GM04504 (cell line): ENCODE measurements around the gene OR1L8.
"Not testable (repeated sequence)": the region's sequence is repeated elsewhere in the genome, so short reads cannot be mapped to it uniquely, and the experiment has no call there.

Experiments
- DNase-seq: peaks from one replicate; pipeline ENCODE4 v3.0.0-alpha.2; 2012; ENCODE audit warnings: low read depth

Gene OR1L8

GRCh38 chr9:122583284-122583683, at the start of gene OR1L8:
TSS of gene OR1L8 (minus strand) at chr9:122583384. CDS start at chr9:122568477, 14,907 bp downstream.
- DNase-seq: not testable (repeated sequence)

- DNase-seq: no peak
Observed at GRCh38 chr9:122619996-122620395, 36.8 kb upstream of the OR1L8 start.

GRCh38 chr9:122614362-122614761, 31.2 kb upstream of the OR1L8 start, which contains the start of gene OR1Q1:
TSS of gene OR1Q1 (plus strand) at chr9:122614738. CDS start at chr9:122614738, 0 bp downstream.
- DNase-seq: no peak

- no peak for DNase-seq
Observed at GRCh38 chr9:122609804-122610203, 26.6 kb upstream of the OR1L8 start.

GRCh38 chr9:122606587-122606986, 23.4 kb upstream of the OR1L8 start:
- DNase-seq: no peak

- no peak for DNase-seq
Observed at GRCh38 chr9:122605691-122606090, 22.5 kb upstream of the OR1L8 start.

GRCh38 chr9:122580360-122580759, 2.8 kb downstream of the OR1L8 start:
- DNase-seq: peak; percentile 43

- DNase-seq: no peak
Observed at GRCh38 chr9:122579874-122580273, 3.3 kb downstream of the OR1L8 start.

GRCh38 chr9:122572456-122572855, 10.7 kb downstream of the OR1L8 start:
- DNase-seq: no peak

- no peak for DNase-seq
Observed at GRCh38 chr9:122567901-122568300, 15.3 kb downstream of the OR1L8 start.

- DNase-seq: no peak
Observed at GRCh38 chr9:122562134-122562760, 20.9 kb downstream of the OR1L8 start.

- no peak for DNase-seq
Observed at GRCh38 chr9:122561446-122561845, 21.7 kb downstream of the OR1L8 start.

GRCh38 chr9:122552812-122553211, 30.4 kb downstream of the OR1L8 start, which contains the start of gene OR1N2:
TSS of gene OR1N2 (plus strand) at chr9:122553112. CDS start at chr9:122553212, 100 bp downstream.
- no peak for DNase-seq

- DNase-seq: no peak
Observed at GRCh38 chr9:122551371-122551770, 31.8 kb downstream of the OR1L8 start.

- no peak for DNase-seq
Observed at GRCh38 chr9:122546196-122546595, 37.0 kb downstream of the OR1L8 start.

GRCh38 chr9:122538757-122539156, 44.4 kb downstream of the OR1L8 start:
- DNase-seq: no peak

GRCh38 chr9:122537066-122537465, 46.1 kb downstream of the OR1L8 start:
- not testable (repeated sequence) for DNase-seq

- no peak for DNase-seq
Observed at GRCh38 chr9:122536134-122536533, 47.0 kb downstream of the OR1L8 start.

- DNase-seq: not testable (repeated sequence)
Observed at GRCh38 chr9:122531157-122531556, 52.0 kb downstream of the OR1L8 start.

GRCh38 chr9:122527193-122527592, 56.0 kb downstream of the OR1L8 start, which contains the start of gene OR1N1:
TSS of gene OR1N1 (minus strand) at chr9:122527293. CDS start at chr9:122527293, 0 bp downstream.
- DNase-seq: no peak

GRCh38 chr9:122526602-122527001, 56.6 kb downstream of the OR1L8 start:
- DNase-seq: no peak

- DNase-seq: no peak
Observed at GRCh38 chr9:122519376-122519775, 63.8 kb downstream of the OR1L8 start.

- DNase-seq: no peak
Observed at GRCh38 chr9:122518841-122519240, 64.3 kb downstream of the OR1L8 start, which contains the start of gene OR1J4. TSS of gene OR1J4 (plus strand) at chr9:122519141. CDS start at chr9:122519141, 0 bp downstream.

- DNase-seq: no peak
Observed at GRCh38 chr9:122518226-122518625, 65.0 kb downstream of the OR1L8 start.
